Loucy (cell line): ENCODE results near the gene AGGF1.

Experiments
- H2AFZ ChIP-seq: fragments of 200-600 bp; sonication (generic); 2 replicates; pipeline ENCODE4 v1.6.0; 2016; ENCODE audit warnings: antibody characterized with exemption, mild to moderate bottlenecking, low read length, moderate library complexity
- H3F3A ChIP-seq: fragments of 200-600 bp; 2 replicates; pipeline ENCODE4 v1.6.0; 2016; ENCODE audit warnings: antibody characterized with exemption, low read depth, mild to moderate bottlenecking
- H3K27me3 ChIP-seq: fragments of 200-600 bp; sonication (generic); 2 replicates; pipeline ENCODE4 v1.6.1; 2014; ENCODE audit warnings: low read length, mild to moderate bottlenecking; ENCODE audit not compliant: insufficient read depth, poor library complexity, severe bottlenecking
- H3K36me3 ChIP-seq: fragments of 200-600 bp; sonication (generic); 2 replicates; pipeline ENCODE4 v1.6.1; 2016; ENCODE audit warnings: low read length; ENCODE audit not compliant: insufficient read depth
- H3K4me1 ChIP-seq: fragments of 200-600 bp; sonication (generic); 2 replicates; pipeline ENCODE4 v1.5.1; 2014; ENCODE audit warnings: low read length, mild to moderate bottlenecking; ENCODE audit not compliant: insufficient read depth, poor library complexity, severe bottlenecking
- H3K4me2 ChIP-seq: fragments of 200-600 bp; sonication (generic); 2 replicates; pipeline ENCODE4 v1.6.0; 2014; ENCODE audit warnings: antibody characterized with exemption, low read length, low read depth, mild to moderate bottlenecking; ENCODE audit not compliant: poor library complexity, severe bottlenecking
- H3K4me3 ChIP-seq: fragments of 200-600 bp; sonication (generic); 2 replicates; pipeline ENCODE4 v1.5.1; 2014; ENCODE audit warnings: low read length, mild to moderate bottlenecking, mixed read lengths; ENCODE audit not compliant: poor library complexity, severe bottlenecking
- H3K79me2 ChIP-seq: fragments of 200-600 bp; sonication (generic); 2 replicates; pipeline ENCODE4 v1.6.1; 2014; ENCODE audit warnings: low read length; ENCODE audit not compliant: insufficient read depth
- H3K9ac ChIP-seq: fragments of 200-600 bp; sonication (generic); 2 replicates; pipeline ENCODE4 v1.6.0; 2014; ENCODE audit warnings: mild to moderate bottlenecking, low read depth, low read length, moderate library complexity; ENCODE audit not compliant: poor library complexity, severe bottlenecking
- H3K9me2 ChIP-seq: fragments of 200-600 bp; sonication (generic); replicated peaks from 2 replicates; pipeline ENCODE4 v1.6.1; 2016; ENCODE audit warnings: low read depth, low read length, mixed read lengths
- H3K9me3 ChIP-seq: fragments of 200-600 bp; sonication (generic); 2 replicates; pipeline ENCODE4 v1.6.1; 2014; ENCODE audit warnings: mild to moderate bottlenecking, antibody characterized with exemption, low read length, low read depth; ENCODE audit not compliant: insufficient read depth
- H4K20me1 ChIP-seq: fragments of 200-600 bp; sonication (generic); 2 replicates; pipeline ENCODE4 v1.6.0; 2014; ENCODE audit warnings: antibody characterized with exemption, low read length, mild to moderate bottlenecking; ENCODE audit not compliant: insufficient read depth, poor library complexity, severe bottlenecking
- CTCF ChIP-seq: fragments of 200-600 bp; sonication (generic); conservative IDR thresholded peaks from 2 replicates; pipeline ENCODE4 v1.5.1; 2014; ENCODE audit warnings: mild to moderate bottlenecking, antibody characterized with exemption, low read length
- EZH2phosphoT487 ChIP-seq: fragments of 200-600 bp; IDR thresholded peaks from 2 replicates; pipeline ENCODE4 v1.6.1; 2018; ENCODE audit warnings: antibody characterized with exemption, mild to moderate bottlenecking, moderate library complexity, borderline replicate concordance

AGGF1 gene

GRCh38 chr5:77083088-77083487 lies 52.9 kb downstream of the AGGF1 start:
- Histone ChIP-seq H3K36me3 (peaks cover 3% of the 10 kb centered on the region; the same call in 1 of the 2 replicates), H3F3A (no peaks in the 10 kb centered on the region), H3K79me2 (peaks cover 54% of the 10 kb centered on the region), H3K4me2 (no peak overlapping the region), H4K20me1 (peaks cover 8% of the 10 kb centered on the region), H3K4me3 (no peak overlapping the region), H3K9me3 (no peaks in the 10 kb centered on the region), H3K9me2 (no peaks in the 10 kb centered on the region), H3K4me1 (peaks cover 31% of the 10 kb centered on the region), H3K27me3 (no peaks in the 10 kb centered on the region), H2AFZ (no peak overlapping the region), H3K9ac (no peak overlapping the region)
- no peak for TF ChIP-seq CTCF

GRCh38 chr5:77086368-77086688 lies 56.1 kb downstream of the AGGF1 start:
- Histone ChIP-seq H3K4me2 (peak overlapping the region; percentile 88), H3K9ac (peak overlapping the region; percentile 95), H3K36me3 (no peaks in the 10 kb centered on the region), H2AFZ (peak overlapping the region; percentile 90), H3K9me3 (no peaks in the 10 kb centered on the region), H3K4me1 (peaks cover 37% of the 10 kb centered on the region), H3F3A (no peaks in the 10 kb centered on the region), H3K27me3 (no peaks in the 10 kb centered on the region), H3K79me2 (peaks cover 49% of the 10 kb centered on the region), H4K20me1 (no peaks in the 10 kb centered on the region), H3K4me3 (peak overlapping the region; percentile 92), H3K9me2 (no peaks in the 10 kb centered on the region)
- no peak for TF ChIP-seq CTCF

- Histone ChIP-seq H3K9me3 (no peaks in the 10 kb centered on the region), H3K9me2 (no peaks in the 10 kb centered on the region), H3K79me2 (peaks cover 49% of the 10 kb centered on the region), H3K4me3 (peak within 1 kb of the TSS; percentile 92), H3K9ac (peak within 1 kb of the TSS; percentile 95), H3K4me2 (peak within 1 kb of the TSS; percentile 88), H3K36me3 (no peaks in the 10 kb centered on the region), H2AFZ (peak within 1 kb of the TSS; percentile 90), H3F3A (no peaks in the 10 kb centered on the region), H3K27me3 (no peaks in the 10 kb centered on the region), H4K20me1 (no peaks in the 10 kb centered on the region), H3K4me1 (peaks cover 37% of the 10 kb centered on the region)
- TF ChIP-seq CTCF = peak; percentile 52
- no peak for TF ChIP-seq EZH2phosphoT487
Measured at GRCh38 chr5:77086689-77087483, 56.7 kb downstream of the AGGF1 start, which contains the start of gene ZBED3. Gene ZBED3 (minus strand): TSS chr5:77087285. CDS start chr5:77077878, 9,407 bp downstream.
